Right lung (tissue), 5 donors: ENCODE measurements around the gene FTO. TPM values are rescaled to one million over a fixed set of nuclear protein-coding genes. Genes with fewer than 3 reads are reported as not detected.

ENCODE experiments used
- polyA plus RNA-seq, 5 donors: library from polyadenylated mRNA; unstranded; fragments of 120-200 nt; gene quantifications; one replicate each; pipeline versions ENCODE4 v1.2.1 to v1.2.3, GENCODE V29; 2013; ENCODE audit warnings: inconsistent platforms in 1 of 5, low replicate concordance in 1 of 5; ENCODE audit not compliant: insufficient read length in 5 of 5, insufficient read depth in 1 of 5

FTO gene
- polyA plus RNA-seq, 5 donors: 73.5 to 94.5 (median 92.2) TPM

Other genes with a start within 250 kb of the FTO start
- 10 to 100 TPM; 41.0 to 58.7 (median 53.8) TPM for gene AKTIP, start 200.9 kb upstream of the FTO start, polyA plus RNA-seq
- 10 to 100 TPM; 11.3 to 18.2 (median 17.2) TPM for gene RPGRIP1L, start 297 bp upstream of the FTO start, polyA plus RNA-seq